Lung (tissue), 16 donors: ENCODE measurements around the gene CBFB. TPM values are rescaled to one million over a fixed set of nuclear protein-coding genes. Genes with fewer than 3 reads are reported as not detected.

Experiments used
- ATAC-seq: fragments of 200-7000 bp; cut with Tn5 transposase; one replicate; pipeline ENCODE4 v1.9.1; 2020; ENCODE audit warnings: moderate number of reproducible peaks; ENCODE audit not compliant: insufficient read depth, low FRiP score
- DNase-seq, 3 donors: peaks; one replicate each; pipeline ENCODE4 v3.0.0-alpha.2; 2013 to 2017
- H3K27ac ChIP-seq, 2 donors: one replicate each; pipeline ENCODE4 v1.5.1; 2013; ENCODE audit warnings: mild to moderate bottlenecking in 2 of 2, moderate library complexity in 2 of 2, control low read depth in 1 of 2, inconsistent platforms in 1 of 2, low read depth in 1 of 2, low read length in 1 of 2
- H3K27me3 ChIP-seq, 3 donors: one replicate each; pipeline ENCODE4 v1.5.1; 2013; ENCODE audit warnings: low read length in 2 of 3; ENCODE audit not compliant: control insufficient read depth in 3 of 3, insufficient read depth in 3 of 3
- H3K36me3 ChIP-seq, 4 donors: one replicate each; pipeline ENCODE4 v1.5.1; 2013; ENCODE audit warnings: low read length in 4 of 4, mild to moderate bottlenecking in 1 of 4, moderate library complexity in 1 of 4; ENCODE audit not compliant: control insufficient read depth in 4 of 4, insufficient read depth in 4 of 4
- H3K4me1 ChIP-seq, 5 donors: one replicate each; pipeline ENCODE4 v1.5.1; 2013; ENCODE audit warnings: low read length in 5 of 5, mild to moderate bottlenecking in 2 of 5, moderate library complexity in 1 of 5; ENCODE audit not compliant: control insufficient read depth in 5 of 5, insufficient read depth in 5 of 5
- H3K4me3 ChIP-seq: one replicate; pipeline ENCODE4 v1.5.1; 2013; ENCODE audit warnings: mild to moderate bottlenecking, control low read depth, moderate library complexity
- H3K9ac ChIP-seq, 2 donors: one replicate each; pipeline ENCODE4 v1.5.1; 2013; ENCODE audit warnings: low read length in 2 of 2, control low read depth in 1 of 2; ENCODE audit not compliant: insufficient read depth in 1 of 2
- H3K9me3 ChIP-seq, 4 donors: one replicate each; pipeline ENCODE4 v1.5.1; 2013; ENCODE audit warnings: low read length in 3 of 4, mild to moderate bottlenecking in 1 of 4, moderate library complexity in 1 of 4; ENCODE audit not compliant: control insufficient read depth in 4 of 4, insufficient read depth in 3 of 4
- WGBS, 2 donors: extraction: QIAGEN DNeasy Blood & Tissue Kit; methylation state at CpG; one replicate each; pipeline ENCODE4 v1.1.7; 2013; 5-methylcytosine and 5-hydroxymethylcytosine counted together
- long read RNA-seq, 5 donors: transcript quantifications; one replicate each; lab custom pipeline, GENCODE V29; 2026
- polyA plus RNA-seq, 2 donors: library from polyadenylated mRNA; stranded (reverse); fragments of 200-250 nt; gene quantifications; one replicate each; pipeline ENCODE4 v1.2.1, GENCODE V29; 2013
- total RNA-seq, 2 donors: library from RNA; depleted of rRNA in 1 of 2; stranded (reverse); fragments of >200 nt in 1 of 2; gene quantifications; one replicate each; pipeline ENCODE4 v1.2.1, GENCODE V29; 2014 to 2021
- TF ChIP-seq, protein P1 (sequence below): IDR thresholded peaks from 2 replicates; pipeline ENCODE4 v1.5.1; 2012; ENCODE audit warnings: mild to moderate bottlenecking; ENCODE audit errors: control extremely low read depth, extremely low read depth
- donor health status: control.
- donor health status: control.
- donor health status: Bipolar disorder and iron deficiency.
- donor health status: healthy.
- donor health status: DM: yes; HTN: yes; CAD: no.

Gene CBFB
- 10 to 100 TPM; 47.6 to 59.4 TPM for total RNA-seq
- polyA plus RNA-seq = 10 to 100 TPM; 23.3 to 29.6 TPM
- long read RNA-seq, donor 1, transcript CBFB-201 (6 exons, 3,136 nt) = minor isoform, 7 of 19 reads
- long read RNA-seq, donor 1, transcript CBFB-202 (6 exons, 2,971 nt) = major isoform, 9 of 19 reads
- long read RNA-seq, donor 1, partial matches to known transcripts = 0 of 19 reads
- long read RNA-seq, donor 1, other reads (novel, unspliced or antisense) = 0 of 19 reads
- long read RNA-seq, donor 2, partial matches to known transcripts = 0 of 2 reads
- long read RNA-seq, donor 2, other reads (novel, unspliced or antisense) = 0 of 2 reads
- long read RNA-seq, donor 3, partial matches to known transcripts = 0 of 2 reads
- long read RNA-seq, donor 3, other reads (novel, unspliced or antisense) = 0 of 2 reads
- long read RNA-seq, donor 4, transcript CBFB-201 (6 exons, 3,136 nt) = major isoform, 5 of 25 reads
- long read RNA-seq, donor 4, partial matches to known transcripts = 20 of 25 reads
- long read RNA-seq, donor 4, other reads (novel, unspliced or antisense) = 0 of 25 reads
- long read RNA-seq, donor 5, transcript CBFB-201 (6 exons, 3,136 nt) = minor isoform, 5 of 20 reads
- long read RNA-seq, donor 5, transcript CBFB-202 (6 exons, 2,971 nt) = major isoform, 8 of 20 reads
- long read RNA-seq, donor 5, partial matches to known transcripts = 5 of 20 reads
- long read RNA-seq, donor 5, other reads (novel, unspliced or antisense) = 0 of 20 reads

DNA sequence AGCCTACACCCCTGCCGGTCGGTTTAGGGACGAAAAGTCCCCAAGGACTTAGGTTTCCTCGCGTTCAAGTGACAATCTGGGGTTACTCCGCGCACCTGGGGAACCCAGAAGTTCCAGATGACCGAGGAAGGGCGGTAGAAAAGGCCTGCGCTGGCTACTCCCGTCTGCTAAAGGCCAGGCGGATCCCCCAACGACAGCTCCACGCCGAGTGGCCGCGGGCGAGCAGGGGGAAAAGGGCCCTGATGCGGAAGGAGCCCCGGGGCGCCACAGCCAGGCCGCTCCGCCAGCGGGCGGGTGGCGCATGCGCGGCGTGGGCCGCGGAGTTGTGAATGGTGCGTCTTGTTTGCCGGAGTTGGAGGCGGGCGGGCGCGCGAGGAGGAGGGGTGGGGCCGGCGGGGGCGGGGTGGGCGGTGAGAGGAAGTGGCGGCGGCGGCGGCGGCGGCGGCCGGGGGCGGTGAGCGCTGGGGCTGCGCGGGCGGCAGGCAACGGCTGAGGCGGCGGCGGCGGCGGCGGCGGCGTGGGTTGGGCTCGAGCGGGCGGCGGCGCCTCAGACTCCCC lies at the start of gene CBFB:
Gene CBFB (plus strand): TSS at position 454 of the 558 bp plus-strand sequence. CDS start 259 bp downstream, outside the sequence.
- WGBS, 2 donors = 1% methylated on average over 29 to 69 of the region's 69 CpGs
- TF ChIP-seq, protein P1, sequence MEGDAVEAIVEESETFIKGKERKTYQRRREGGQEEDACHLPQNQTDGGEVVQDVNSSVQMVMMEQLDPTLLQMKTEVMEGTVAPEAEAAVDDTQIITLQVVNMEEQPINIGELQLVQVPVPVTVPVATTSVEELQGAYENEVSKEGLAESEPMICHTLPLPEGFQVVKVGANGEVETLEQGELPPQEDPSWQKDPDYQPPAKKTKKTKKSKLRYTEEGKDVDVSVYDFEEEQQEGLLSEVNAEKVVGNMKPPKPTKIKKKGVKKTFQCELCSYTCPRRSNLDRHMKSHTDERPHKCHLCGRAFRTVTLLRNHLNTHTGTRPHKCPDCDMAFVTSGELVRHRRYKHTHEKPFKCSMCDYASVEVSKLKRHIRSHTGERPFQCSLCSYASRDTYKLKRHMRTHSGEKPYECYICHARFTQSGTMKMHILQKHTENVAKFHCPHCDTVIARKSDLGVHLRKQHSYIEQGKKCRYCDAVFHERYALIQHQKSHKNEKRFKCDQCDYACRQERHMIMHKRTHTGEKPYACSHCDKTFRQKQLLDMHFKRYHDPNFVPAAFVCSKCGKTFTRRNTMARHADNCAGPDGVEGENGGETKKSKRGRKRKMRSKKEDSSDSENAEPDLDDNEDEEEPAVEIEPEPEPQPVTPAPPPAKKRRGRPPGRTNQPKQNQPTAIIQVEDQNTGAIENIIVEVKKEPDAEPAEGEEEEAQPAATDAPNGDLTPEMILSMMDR = no peak
- no peaks in the 10 kb centered on the region for H3K9me3 ChIP-seq

DNA sequence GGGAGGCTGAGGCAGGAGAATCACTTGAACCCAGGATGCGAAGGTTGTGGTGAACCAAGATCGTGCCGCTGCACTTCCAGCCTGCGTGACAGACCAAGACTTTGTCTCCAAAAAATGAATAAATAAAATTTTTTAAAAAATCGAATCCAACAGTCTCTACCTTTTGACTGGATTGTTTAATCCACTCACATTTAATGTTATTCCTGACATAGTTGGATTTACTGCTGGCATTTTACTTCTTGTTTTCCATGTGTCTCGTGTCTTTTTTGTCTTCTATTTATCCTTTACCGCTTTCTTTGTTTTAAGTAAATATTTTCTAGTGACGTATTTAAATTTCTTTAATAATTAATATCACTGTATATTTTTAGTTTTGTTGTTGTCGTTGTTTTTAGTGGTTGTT lies 45.9 kb upstream of the CBFB start:
- WGBS, 2 donors = 96% methylated on average over 9 of the region's 9 CpGs
- Histone ChIP-seq H3K9me3 (no peaks in the 10 kb centered on the region), H3K4me1 (peaks cover 0 to 5% (median 0%) of the 10 kb centered on the region in 5 donors), H3K36me3 (no peaks in the 10 kb centered on the region), H3K27me3 (no peaks in the 10 kb centered on the region), H3K27ac (no peak overlapping the region), H3K4me3 (no peak overlapping the region), H3K9ac (no peak overlapping the region)
- no peak for ATAC-seq
- no peak for DNase-seq
- TF ChIP-seq, protein P1 = no peak

More for the DNA sequence above, at the start of gene CBFB:
- Histone ChIP-seq H3K9ac (peak within 1 kb of the TSS; percentile 49 to 85), H3K4me1 (peaks cover 1 to 38% (median 8%) of the 10 kb centered on the region in 5 donors), H3K27me3 (no peaks in the 10 kb centered on the region), H3K27ac (peak within 1 kb of the TSS; percentile 96 to 98), H3K4me3 (peak within 1 kb of the TSS; percentile 94), H3K36me3 (peaks cover 0 to 5% (median 2%) of the 10 kb centered on the region in 4 donors)
- DNase-seq = peak; percentile 94 to 96 (median 95)
- peak; percentile 92 for ATAC-seq

DNA sequence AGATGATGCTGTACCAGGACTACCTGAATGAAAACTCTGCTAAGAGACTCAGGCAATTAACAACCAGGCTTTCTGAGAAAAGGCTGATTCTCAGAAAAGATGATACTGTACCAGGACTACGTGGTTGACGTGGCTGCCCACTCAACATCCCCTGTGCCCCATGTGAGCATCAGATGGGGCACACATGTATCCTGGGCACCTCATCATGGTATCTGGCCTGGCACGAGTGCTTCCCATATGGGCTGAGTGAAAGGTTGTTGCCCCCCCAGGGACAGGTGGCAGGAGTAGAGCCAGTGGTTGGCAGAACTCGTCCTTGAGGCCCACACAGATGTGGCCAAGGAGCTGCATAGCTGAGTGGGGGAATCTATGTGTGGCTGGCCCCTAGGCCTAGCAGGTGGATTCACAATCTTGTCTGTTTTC lies 44.0 kb upstream of the CBFB start:
- Histone ChIP-seq H3K9me3 (no peaks in the 10 kb centered on the region), H3K4me3 (no peak overlapping the region), H3K4me1 (no peaks in the 10 kb centered on the region), H3K36me3 (no peaks in the 10 kb centered on the region), H3K27ac (no peak overlapping the region), H3K9ac (no peak overlapping the region), H3K27me3 (no peaks in the 10 kb centered on the region)
- 88 to 96% methylated on average over 4 of the region's 4 CpGs for WGBS, 2 donors
- DNase-seq (no peak), ATAC-seq (no peak)
- TF ChIP-seq, protein P1 = no peak
